ENCODE measurements around the gene LILRB4.

GRCh38 chr19:54692298-54692615 is 29.5 kb downstream of the LILRB4 start:
- TF ChIP-seq CTCF (IDR thresholded peaks at IDR 0.05; ENCODE audit: insufficient read depth, low read depth, low read length) (no peak), EZH2 (IDR thresholded peaks at IDR 0.05; ENCODE audit: insufficient read depth, low read length) (no peak)

Measured in astrocyte (in vitro differentiated cells and primary cell).